Stimulated activated CD8-positive, alpha-beta memory T cell treated with anti-CD3 and anti-CD28 coated beads, Interleukin-2, amount 100 ng/mL, for 48 hours (primary cell): ENCODE results near the gene LACTBL1.
A peak's percentile ranks its signal among the peaks of the same experiment; 100 is the strongest.

ENCODE experiments used
- DNase-seq, 2 donors: peaks; one replicate each; pipeline ENCODE4 v3.0.0-alpha.2; 2020; ENCODE audit warnings: low read depth in 2 of 2

LACTBL1 gene

GRCh38 chr1:22944346-22945055 lies 28.2 kb downstream of the LACTBL1 start:
- DNase-seq: no peak

- DNase-seq: no peak
These were observed 31.4 kb downstream of the LACTBL1 start for GRCh38 chr1:22941257-22941656.

- DNase-seq: no peak
These were observed 36.0 kb downstream of the LACTBL1 start for GRCh38 chr1:22936681-22937080.

- DNase-seq: no peak
These were observed 37.2 kb downstream of the LACTBL1 start for GRCh38 chr1:22935433-22935832.

GRCh38 chr1:22932803-22933470 lies 39.7 kb downstream of the LACTBL1 start:
- DNase-seq: no peak

- peak; percentile 20 to 28 for DNase-seq
These were observed 42.3 kb downstream of the LACTBL1 start for GRCh38 chr1:22930240-22930912.

GRCh38 chr1:22925111-22925510 lies 47.6 kb downstream of the LACTBL1 start:
- DNase-seq: no peak

GRCh38 chr1:22922640-22923039 lies 50.0 kb downstream of the LACTBL1 start:
- no peak for DNase-seq

GRCh38 chr1:22921452-22922126 lies 51.1 kb downstream of the LACTBL1 start:
- no peak for DNase-seq

- DNase-seq: no peak
These were observed 51.8 kb downstream of the LACTBL1 start for GRCh38 chr1:22920734-22921451.

GRCh38 chr1:22920026-22920733 lies 52.5 kb downstream of the LACTBL1 start:
- no peak for DNase-seq

GRCh38 chr1:22919341-22920025 lies 53.2 kb downstream of the LACTBL1 start:
- no peak for DNase-seq

- no peak for DNase-seq
These were observed 54.0 kb downstream of the LACTBL1 start for GRCh38 chr1:22918644-22919043.

- DNase-seq: no peak
These were observed 54.7 kb downstream of the LACTBL1 start for GRCh38 chr1:22917989-22918388.

- DNase-seq: no peak
These were observed 56.2 kb downstream of the LACTBL1 start for GRCh38 chr1:22916471-22916820.

GRCh38 chr1:22915816-22916470 lies 56.7 kb downstream of the LACTBL1 start:
- DNase-seq: no peak

- DNase-seq: no peak
These were observed 57.4 kb downstream of the LACTBL1 start for GRCh38 chr1:22915231-22915630.

- DNase-seq: no peak
These were observed 57.9 kb downstream of the LACTBL1 start for GRCh38 chr1:22914633-22915217.

GRCh38 chr1:22914156-22914555 lies 58.5 kb downstream of the LACTBL1 start:
- DNase-seq: no peak
